Peyer's patch (tissue), 4 donors: ENCODE measurements around the gene LPAR2. TPM values are rescaled to one million over a fixed set of nuclear protein-coding genes. Genes with fewer than 3 reads are reported as not detected.

ENCODE experiments used
- DNase-seq, 3 donors: peaks; one replicate each; pipeline ENCODE4 v3.0.0-alpha.2; 2017 to 2019
- H3K27ac ChIP-seq, 4 donors: fragments of 200-600 bp; sonication (generic); one replicate each; pipeline ENCODE4 v1.5.1; 2016 to 2019
- H3K27me3 ChIP-seq, 2 donors: fragments of 200-600 bp; sonication (generic); one replicate each; pipeline ENCODE4 v1.5.1; 2019
- H3K36me3 ChIP-seq, 3 donors: fragments of 200-600 bp; sonication (generic); one replicate each; pipeline ENCODE4 v1.5.1; 2016 to 2019
- H3K4me1 ChIP-seq, 4 donors: fragments of 200-600 bp; sonication (generic); one replicate each; pipeline ENCODE4 v1.5.1; 2016 to 2019
- H3K4me3 ChIP-seq, 4 donors: fragments of 200-600 bp; sonication (generic); 1 replicate in 3 of 4; 2 replicates in 1 of 4; pipeline ENCODE4 v1.5.1; 2016 to 2019; ENCODE audit warnings: mild to moderate bottlenecking in 1 of 4
- H3K9me3 ChIP-seq, 4 donors: fragments of 200-600 bp; sonication (generic); one replicate each; pipeline ENCODE4 v1.5.1; 2016 to 2019; ENCODE audit warnings: mild to moderate bottlenecking in 1 of 4
- POLR2A ChIP-seq, 2 donors: fragments of 450-650 bp; IDR thresholded peaks; one replicate each; pipeline ENCODE4 v1.5.1; 2017; ENCODE audit warnings: antibody characterized with exemption in 2 of 2, mild to moderate bottlenecking in 2 of 2, moderate library complexity in 2 of 2
- total RNA-seq, 4 donors: library from RNA; depleted of rRNA; stranded (reverse); fragments of >200 nt; gene quantifications; one replicate each; pipeline ENCODE4 v1.1.0, GENCODE V29; 2016
- TF ChIP-seq, protein P1 (sequence below), 6 experiments: fragments of 450-650 bp in 4 of 6; fragments of 200-600 bp in 2 of 6; sonication (generic) in 1 of 6; IDR thresholded peaks; one replicate each; pipeline ENCODE4 v1.5.1; 2017 to 2019; ENCODE audit warnings: antibody characterized with exemption in 6 of 6, mild to moderate bottlenecking in 3 of 6, moderate library complexity in 1 of 6

LPAR2 gene
- total RNA-seq, 4 donors from 2014 or later = 14.9 to 44.2 (median 34.6) TPM

DNA sequence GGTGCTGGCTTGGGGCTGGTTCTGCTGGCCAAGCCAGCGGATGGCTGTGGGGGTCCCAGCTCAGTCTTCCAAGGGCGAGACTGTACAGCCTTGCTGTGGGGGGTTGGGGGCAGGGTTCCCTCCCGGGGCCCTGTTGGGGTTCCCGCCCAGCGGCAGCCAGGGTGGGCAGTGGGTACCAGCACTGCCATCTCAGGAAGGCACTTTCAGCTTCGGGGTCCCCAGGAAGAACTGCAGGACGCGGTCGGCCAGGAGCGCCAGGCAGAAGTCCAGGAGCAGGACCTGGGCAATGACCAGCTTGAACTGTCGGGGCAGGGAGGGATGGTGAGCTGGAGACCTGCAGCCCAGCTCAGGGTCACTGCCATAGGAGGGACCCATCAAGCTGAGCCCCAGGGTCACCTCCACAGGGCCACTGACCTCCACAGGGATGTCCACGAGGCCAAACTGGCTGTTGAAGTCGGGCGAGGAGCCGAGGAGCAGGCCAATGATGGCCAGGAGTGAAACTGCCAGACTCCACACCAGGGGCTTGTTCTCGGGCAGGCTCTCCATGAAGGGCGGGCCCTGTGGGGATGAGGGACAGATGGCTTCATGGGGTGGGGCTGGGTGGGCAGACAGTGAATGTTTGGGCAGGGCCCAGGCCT, 17.3 kb upstream of the LPAR2 start:
- Histone ChIP-seq H3K27me3 (no peaks in the 10 kb centered on the region), H3K4me1 (peaks cover 0 to 7% (median 3%) of the 10 kb centered on the region in 4 donors), H3K27ac (no peak overlapping the region), H3K4me3 (no peak overlapping the region), H3K36me3 (peaks cover 0 to 46% (median 0%) of the 10 kb centered on the region in 3 donors), H3K9me3 (no peaks in the 10 kb centered on the region)
- no peak for DNase-seq
- TF ChIP-seq, protein P1, sequence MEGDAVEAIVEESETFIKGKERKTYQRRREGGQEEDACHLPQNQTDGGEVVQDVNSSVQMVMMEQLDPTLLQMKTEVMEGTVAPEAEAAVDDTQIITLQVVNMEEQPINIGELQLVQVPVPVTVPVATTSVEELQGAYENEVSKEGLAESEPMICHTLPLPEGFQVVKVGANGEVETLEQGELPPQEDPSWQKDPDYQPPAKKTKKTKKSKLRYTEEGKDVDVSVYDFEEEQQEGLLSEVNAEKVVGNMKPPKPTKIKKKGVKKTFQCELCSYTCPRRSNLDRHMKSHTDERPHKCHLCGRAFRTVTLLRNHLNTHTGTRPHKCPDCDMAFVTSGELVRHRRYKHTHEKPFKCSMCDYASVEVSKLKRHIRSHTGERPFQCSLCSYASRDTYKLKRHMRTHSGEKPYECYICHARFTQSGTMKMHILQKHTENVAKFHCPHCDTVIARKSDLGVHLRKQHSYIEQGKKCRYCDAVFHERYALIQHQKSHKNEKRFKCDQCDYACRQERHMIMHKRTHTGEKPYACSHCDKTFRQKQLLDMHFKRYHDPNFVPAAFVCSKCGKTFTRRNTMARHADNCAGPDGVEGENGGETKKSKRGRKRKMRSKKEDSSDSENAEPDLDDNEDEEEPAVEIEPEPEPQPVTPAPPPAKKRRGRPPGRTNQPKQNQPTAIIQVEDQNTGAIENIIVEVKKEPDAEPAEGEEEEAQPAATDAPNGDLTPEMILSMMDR (IDR thresholded peaks at IDR 0.05) = no peak
- TF ChIP-seq POLR2A (IDR thresholded peaks at IDR 0.05) = no peak

DNA sequence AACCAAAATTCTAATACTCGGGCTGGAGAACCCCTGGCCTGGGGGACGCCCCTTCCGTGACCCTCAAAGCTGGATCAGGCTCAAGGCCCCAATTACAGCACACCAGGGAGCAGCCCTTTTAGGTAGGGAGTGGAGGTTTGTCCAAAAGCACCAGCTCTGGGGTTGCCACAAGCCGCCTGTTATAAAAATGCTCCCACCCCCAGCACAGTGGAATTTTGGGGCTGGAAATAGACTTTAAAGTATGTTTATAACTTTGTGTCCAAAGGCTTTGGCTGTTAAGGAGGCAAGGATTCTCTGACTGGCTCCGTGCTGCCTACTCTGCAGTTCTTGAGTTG, 16.0 kb upstream of the LPAR2 start:
- Histone ChIP-seq H3K27me3 (no peaks in the 10 kb centered on the region), H3K27ac (peak overlapping the region; percentile 82 to 97 (median 90)), H3K4me3 (peak overlapping the region; percentile 83 to 92 (median 90)), H3K4me1 (peaks cover 0 to 7% (median 3%) of the 10 kb centered on the region in 4 donors), H3K9me3 (no peaks in the 10 kb centered on the region), H3K36me3 (peaks cover 0 to 38% (median 0%) of the 10 kb centered on the region in 3 donors)
- no peak for DNase-seq
- TF ChIP-seq, protein P1 (IDR thresholded peaks at IDR 0.05) = no peak
- no peak for TF ChIP-seq POLR2A (IDR thresholded peaks at IDR 0.05)

DNA sequence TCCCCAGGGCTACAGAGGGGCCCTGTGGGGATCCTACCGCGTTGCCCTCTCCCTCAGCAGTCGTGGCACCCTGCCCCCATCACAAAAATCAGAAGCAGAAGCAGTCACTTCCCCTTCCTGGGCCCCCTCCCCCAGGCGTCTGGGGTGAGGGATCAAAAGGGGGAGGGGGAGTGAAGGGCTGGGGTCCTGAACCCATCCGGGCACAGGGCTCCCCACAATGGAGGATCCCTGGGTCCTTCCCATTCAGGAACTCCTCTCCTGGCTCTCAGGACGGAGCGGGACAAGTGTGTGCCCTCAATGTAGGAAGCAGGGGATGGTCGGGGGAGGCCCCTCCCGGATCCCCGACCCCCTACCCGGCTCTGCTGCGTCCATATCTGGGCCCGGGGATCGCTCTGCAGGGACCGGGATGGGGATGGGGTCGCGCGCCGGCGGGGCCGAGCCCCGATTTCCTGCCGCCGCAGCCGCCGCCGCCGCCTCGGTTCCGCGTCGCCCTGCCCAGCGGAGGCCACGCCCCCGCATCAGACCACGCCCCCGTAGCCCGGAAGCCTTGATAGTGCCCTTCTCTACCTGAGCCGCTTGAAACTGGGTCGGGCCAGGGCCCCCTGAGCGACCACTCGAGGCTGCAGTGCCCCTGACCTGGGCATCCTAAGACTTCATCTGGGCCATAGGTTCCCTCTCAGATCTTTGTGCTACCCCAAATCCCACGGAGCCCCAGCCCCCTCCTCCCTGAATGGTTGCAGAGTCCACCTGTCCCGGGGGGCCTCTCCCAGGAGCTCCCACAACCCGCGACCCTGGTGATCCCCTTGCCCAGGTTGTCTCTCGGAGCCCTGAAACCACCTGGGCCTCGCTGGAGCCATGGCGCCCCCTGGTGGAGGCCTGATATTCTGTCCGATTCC, 15.4 kb upstream of the LPAR2 start, which contains the start of gene GMIP:
GMIP (minus strand) TSS at position 500 of the 896 bp plus-strand sequence; CDS start at position 372, 128 bp downstream.
- peak within 1 kb of the TSS; percentile 82 to 97 (median 90) for H3K27ac ChIP-seq
- DNase-seq = peak; percentile 93 to 96 (median 94)
- TF ChIP-seq POLR2A (IDR thresholded peaks at IDR 0.05) = peak; percentile 76 to 84
- TF ChIP-seq, protein P1 (IDR thresholded peaks at IDR 0.05) = peak; percentile 79 to 92 (median 88)
- H3K4me1 ChIP-seq = peaks cover 0 to 7% (median 3%) of the 10 kb centered on the region in 4 donors
- H3K27me3 ChIP-seq = no peaks in the 10 kb centered on the region
- peaks cover 0 to 37% (median 0%) of the 10 kb centered on the region in 3 donors for H3K36me3 ChIP-seq
- H3K4me3 ChIP-seq = peak within 1 kb of the TSS; percentile 83 to 92 (median 90)
- no peaks in the 10 kb centered on the region for H3K9me3 ChIP-seq

DNA sequence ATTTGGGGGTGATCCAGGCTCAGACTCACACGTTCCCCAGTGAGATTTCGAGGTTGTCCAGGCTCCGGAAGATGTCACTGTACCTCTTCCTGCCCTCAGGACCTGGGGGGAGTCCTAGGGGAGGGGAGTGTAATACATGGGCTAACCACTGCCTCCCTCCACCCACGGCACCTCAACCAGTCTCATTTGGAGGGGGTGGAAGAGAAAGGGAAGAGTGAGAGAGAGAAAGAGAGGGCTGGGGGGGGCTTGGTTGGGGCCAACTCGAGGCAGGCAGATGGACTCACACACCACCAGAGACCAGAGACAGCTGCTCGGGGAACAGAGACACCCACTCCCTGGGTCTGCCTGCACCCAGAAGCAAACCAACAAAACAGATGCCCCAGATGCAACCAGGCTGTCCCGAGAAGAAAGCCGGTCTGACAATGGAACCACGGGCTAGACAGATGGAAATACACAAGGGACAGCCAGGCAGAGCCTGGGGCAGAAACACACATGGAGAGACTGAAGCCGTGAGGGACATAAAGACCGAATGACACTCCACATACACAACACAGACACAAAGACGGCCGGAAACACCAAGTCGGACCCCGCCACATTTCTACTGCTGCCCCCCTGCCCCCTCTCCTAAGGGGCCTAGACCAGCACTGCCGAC, 14.6 kb upstream of the LPAR2 start:
- peak overlapping the region; percentile 83 to 92 (median 90) for H3K4me3 ChIP-seq
- TF ChIP-seq, protein P1 (IDR thresholded peaks at IDR 0.05) = peak in 1 of 6 experiments; percentile 5
- no peak for TF ChIP-seq POLR2A (IDR thresholded peaks at IDR 0.05)
- DNase-seq = peak in 2 of 3 donors; percentile 66 to 69
- peaks cover 0 to 42% (median 0%) of the 10 kb centered on the region in 3 donors for H3K36me3 ChIP-seq
- H3K9me3 ChIP-seq = no peaks in the 10 kb centered on the region
- peak overlapping the region; percentile 82 to 97 (median 90) for H3K27ac ChIP-seq
- no peaks in the 10 kb centered on the region for H3K27me3 ChIP-seq
- H3K4me1 ChIP-seq = peaks cover 0 to 7% (median 3%) of the 10 kb centered on the region in 4 donors

DNA sequence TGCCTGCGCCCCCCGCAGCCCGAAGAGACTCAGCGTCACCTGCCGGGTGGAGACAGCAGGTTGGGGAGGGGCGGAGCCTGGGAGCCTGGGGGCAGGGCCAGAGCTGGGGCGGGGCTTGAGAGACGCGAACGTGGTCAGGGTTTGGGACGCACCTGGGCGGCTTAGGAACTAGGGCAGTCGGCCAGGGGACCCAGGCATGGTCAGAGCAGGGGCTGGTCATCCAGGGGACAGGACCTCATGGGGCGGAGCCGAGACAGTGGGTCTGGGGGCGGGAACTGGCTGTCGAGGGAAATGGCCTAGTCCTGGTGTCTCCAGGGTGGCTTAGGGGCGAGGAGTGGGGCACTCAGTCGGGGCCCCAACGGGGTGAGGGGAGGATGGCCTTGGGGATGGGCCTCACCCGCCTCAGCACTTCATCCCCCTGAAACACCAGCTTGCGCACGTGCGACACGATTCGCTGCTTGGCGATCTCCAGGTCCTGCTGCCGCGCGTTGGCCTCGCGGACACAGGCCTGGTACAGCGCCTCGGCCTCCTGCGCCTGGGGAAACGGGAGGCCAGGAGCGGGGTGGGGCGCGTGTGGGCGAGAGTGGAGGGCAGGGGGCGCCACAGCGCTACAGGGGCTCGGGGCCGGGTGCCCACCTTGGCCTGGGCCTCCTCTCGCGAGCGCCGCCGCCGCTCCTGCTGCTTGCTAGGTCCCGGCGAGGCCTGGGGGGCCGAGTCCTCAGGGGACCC, 9.7 kb upstream of the LPAR2 start:
- no peak for DNase-seq
- H3K4me3 ChIP-seq = no peak overlapping the region

More for the DNA sequence above, 9.7 kb upstream of the LPAR2 start:
- Histone ChIP-seq H3K9me3 (no peaks in the 10 kb centered on the region), H3K36me3 (peaks cover 0 to 59% (median 0%) of the 10 kb centered on the region in 3 donors), H3K27ac (no peak overlapping the region), H3K27me3 (no peaks in the 10 kb centered on the region), H3K4me1 (peaks cover 0 to 7% (median 1%) of the 10 kb centered on the region in 4 donors)
- TF ChIP-seq POLR2A (IDR thresholded peaks at IDR 0.05) = no peak
- TF ChIP-seq, protein P1 (IDR thresholded peaks at IDR 0.05) = no peak
